DND-41 (cell line): Measurements from ENCODE around the gene ANK3.

ENCODE experiments used
- CTCF ChIP-seq: IDR thresholded peaks from 2 replicates; pipeline ENCODE4 v1.5.1; 2012; ENCODE audit warnings: borderline replicate concordance, low read length, moderate library complexity, mild to moderate bottlenecking; ENCODE audit not compliant: poor library complexity, severe bottlenecking; ENCODE audit errors: extremely low read depth
- EZH2 ChIP-seq: IDR thresholded peaks from 3 replicates; pipeline ENCODE4 v1.6.1; 2012; ENCODE audit warnings: borderline replicate concordance, low read depth, mild to moderate bottlenecking, moderate library complexity, low read length, inconsistent platforms; ENCODE audit not compliant: severe bottlenecking

- TF ChIP-seq CTCF (no peak), EZH2 (no peak)
Observed at GRCh38 chr10:60237977-60238758, 151.5 kb downstream of the ANK3 start.
